Measurements from ENCODE around the gene NSG1. TPM values are rescaled to one million over a fixed set of nuclear protein-coding genes. Genes with fewer than 3 reads are reported as not detected.

NSG1 gene
- polyA plus RNA-seq, 3 donors: 3.6 to 4.8 (median 4.3) TPM

- no peak for DNase-seq
These were observed 7.7 kb downstream of the NSG1 start for GRCh38 chr4:4394644-4395043.

GRCh38 chr4:4395371-4395770 is 8.5 kb downstream of the NSG1 start:
- DNase-seq: no peak

GRCh38 chr4:4395849-4396627 is 9.1 kb downstream of the NSG1 start:
- DNase-seq: peak; percentile 49

GRCh38 chr4:4396628-4397440 is 9.9 kb downstream of the NSG1 start:
- no peak for DNase-seq

GRCh38 chr4:4397441-4397819 is 10.5 kb downstream of the NSG1 start:
- no peak for DNase-seq

GRCh38 chr4:4398430-4398829 is 11.5 kb downstream of the NSG1 start:
- DNase-seq: no peak

- no peak for DNase-seq
These were observed 14.1 kb downstream of the NSG1 start for GRCh38 chr4:4401036-4401435.

GRCh38 chr4:4402966-4403365 is 16.1 kb downstream of the NSG1 start:
- DNase-seq: no peak

- DNase-seq: no peak
These were observed 18.6 kb downstream of the NSG1 start for GRCh38 chr4:4405358-4405962.

GRCh38 chr4:4406455-4407298 is 19.8 kb downstream of the NSG1 start:
- DNase-seq: no peak

- no peak for DNase-seq
These were observed 20.6 kb downstream of the NSG1 start for GRCh38 chr4:4407299-4408131.

GRCh38 chr4:4408132-4408523 is 21.2 kb downstream of the NSG1 start:
- DNase-seq: no peak

GRCh38 chr4:4408576-4409335 is 21.9 kb downstream of the NSG1 start:
- DNase-seq: no peak

- DNase-seq: no peak
These were observed 22.7 kb downstream of the NSG1 start for GRCh38 chr4:4409416-4410115.

GRCh38 chr4:4410271-4410670 is 23.4 kb downstream of the NSG1 start:
- no peak for DNase-seq

- no peak for DNase-seq
These were observed 25.0 kb downstream of the NSG1 start for GRCh38 chr4:4411906-4412305.

GRCh38 chr4:4412641-4413372 is 25.9 kb downstream of the NSG1 start:
- DNase-seq: no peak

GRCh38 chr4:4413373-4413725 is 26.4 kb downstream of the NSG1 start:
- DNase-seq: no peak

- DNase-seq: no peak
These were observed 26.9 kb downstream of the NSG1 start for GRCh38 chr4:4413806-4414205.
